Measurements from ENCODE around the gene EXOC7.
"Not testable (repeated sequence)": the region's sequence is repeated elsewhere in the genome, so short reads cannot be mapped to it uniquely, and the experiment has no call there.

EXOC7 gene

GRCh38 chr17:76071531-76072147 lies 31.9 kb downstream of the EXOC7 start:
- H3K27ac ChIP-seq (ENCODE audit: insufficient read depth in 1 of 2, low read depth in 1 of 2, low read length in 2 of 2, poor library complexity in 1 of 2, severe bottlenecking in 2 of 2): peak overlapping the region; percentile 84 to 94
- ChIA-PET POLR2A (no interaction called here), CTCF (interaction anchor here (1.3 to 1.4 kb wide), 2 partner anchors 52 to 58 kb away, joined by 3 to 4 read pairs; no protein-coding TSS in a partner anchor)
- DNase-seq: no peak
- H3K36me3 ChIP-seq (ENCODE audit: control insufficient read depth in 4 of 4, insufficient read depth in 4 of 4, low read length in 3 of 4): peaks cover 4 to 21% (median 17%) of the 10 kb centered on the region in 4 experiments
- H3K4me3 ChIP-seq (ENCODE audit: control insufficient read depth in 1 of 7, extremely low read depth in 1 of 7, insufficient read depth in 4 of 7, low read depth in 2 of 7, low read length in 6 of 7): peak overlapping the region; percentile 81 to 98 (median 92)
- H3K9me3 ChIP-seq (ENCODE audit: control extremely low read depth in 1 of 5, control insufficient read depth in 4 of 5, insufficient read depth in 2 of 5, low read depth in 1 of 5, low read length in 4 of 5): no peaks in the 10 kb centered on the region
- peaks cover 10 to 45% (median 42%) of the 10 kb centered on the region in 4 experiments for H3K4me1 ChIP-seq (ENCODE audit: control extremely low read depth in 1 of 4, control insufficient read depth in 4 of 4, insufficient read depth in 4 of 4, low read length in 3 of 4)
- H3K27me3 ChIP-seq (replicated peaks in 2 of 5; ENCODE audit: control insufficient read depth in 4 of 5, insufficient read depth in 5 of 5, low read length in 4 of 5): peaks cover 2 to 33% (median 17%) of the 10 kb centered on the region in 5 experiments
- 31% methylated on average over 9 of the region's 15 CpGs for WGBS (ENCODE audit: insufficient coverage)

- no peak overlapping the region for H3K4me3 ChIP-seq (ENCODE audit: control insufficient read depth in 1 of 7, extremely low read depth in 1 of 7, insufficient read depth in 4 of 7, low read depth in 2 of 7, low read length in 6 of 7)
- no peak for DNase-seq
- peaks cover 23 to 72% (median 51%) of the 10 kb centered on the region in 4 experiments for H3K36me3 ChIP-seq (ENCODE audit: control insufficient read depth in 4 of 4, insufficient read depth in 4 of 4, low read length in 3 of 4)
- ChIA-PET CTCF (interaction anchor here (0.6 to 2.7 kb wide), 10 partner anchors 8 to 139 kb away, joined by 3 to 16 read pairs (median 3); no protein-coding TSS in a partner anchor), POLR2A (interaction anchor here (0.9 kb wide), 1 partner anchor 36 kb away, joined by 9 read pairs; no protein-coding TSS in a partner anchor)
- H3K9me3 ChIP-seq (ENCODE audit: control extremely low read depth in 1 of 5, control insufficient read depth in 4 of 5, insufficient read depth in 2 of 5, low read depth in 1 of 5, low read length in 4 of 5): no peaks in the 10 kb centered on the region
- 96% methylated on average over 4 of the region's 4 CpGs for WGBS (ENCODE audit: insufficient coverage)
- H3K4me1 ChIP-seq (ENCODE audit: control extremely low read depth in 1 of 4, control insufficient read depth in 4 of 4, insufficient read depth in 4 of 4, low read length in 3 of 4): peaks cover 0 to 9% (median 3%) of the 10 kb centered on the region in 4 experiments
- no peaks in the 10 kb centered on the region for H3K27me3 ChIP-seq (replicated peaks in 2 of 5; ENCODE audit: control insufficient read depth in 4 of 5, insufficient read depth in 5 of 5, low read length in 4 of 5)
- H3K27ac ChIP-seq (ENCODE audit: insufficient read depth in 1 of 2, low read depth in 1 of 2, low read length in 2 of 2, poor library complexity in 1 of 2, severe bottlenecking in 2 of 2): no peak overlapping the region
These were observed 37.8 kb downstream of the EXOC7 start for GRCh38 chr17:76065775-76066174.

- Histone ChIP-seq H3K27me3 (replicated peaks in 2 of 5; ENCODE audit: control insufficient read depth in 4 of 5, insufficient read depth in 5 of 5, low read length in 4 of 5) (no peaks in the 10 kb centered on the region), H3K9me3 (ENCODE audit: control extremely low read depth in 1 of 5, control insufficient read depth in 4 of 5, insufficient read depth in 2 of 5, low read depth in 1 of 5, low read length in 4 of 5) (no peaks in the 10 kb centered on the region), H3K4me3 (ENCODE audit: control insufficient read depth in 1 of 7, extremely low read depth in 1 of 7, insufficient read depth in 4 of 7, low read depth in 2 of 7, low read length in 6 of 7) (no peak overlapping the region), H3K27ac (ENCODE audit: insufficient read depth in 1 of 2, low read depth in 1 of 2, low read length in 2 of 2, poor library complexity in 1 of 2, severe bottlenecking in 2 of 2) (no peak overlapping the region), H3K36me3 (ENCODE audit: control insufficient read depth in 4 of 4, insufficient read depth in 4 of 4, low read length in 3 of 4) (peaks cover 28 to 83% (median 61%) of the 10 kb centered on the region in 4 experiments), H3K4me1 (ENCODE audit: control extremely low read depth in 1 of 4, control insufficient read depth in 4 of 4, insufficient read depth in 4 of 4, low read length in 3 of 4) (peaks cover 0 to 4% (median 0%) of the 10 kb centered on the region in 4 experiments)
- POLR2A ChIA-PET: interaction anchor here (0.6 kb wide), 1 partner anchor 28 kb away, joined by 3 read pairs; no protein-coding TSS in a partner anchor
- 87% methylated on average over 15 of the region's 15 CpGs for WGBS (ENCODE audit: insufficient coverage)
- DNase-seq: peak in 1 of 3 donors; percentile 24
- CTCF ChIA-PET: interaction anchor here (0.8 to 2.7 kb wide), 7 partner anchors 17 to 59 kb away, joined by 3 to 16 read pairs (median 5); no protein-coding TSS in a partner anchor
These were observed 39.6 kb downstream of the EXOC7 start for GRCh38 chr17:76063875-76064546.

- H3K36me3 ChIP-seq (ENCODE audit: control insufficient read depth in 4 of 4, insufficient read depth in 4 of 4, low read length in 3 of 4): peaks cover 29 to 82% (median 60%) of the 10 kb centered on the region in 4 experiments
- CTCF ChIA-PET: interaction anchor here (0.6 to 6.0 kb wide), 8 partner anchors 8 to 72 kb away, joined by 3 to 61 read pairs (median 4); no protein-coding TSS in a partner anchor
- POLR2A ChIA-PET; H3K4me3 ChIP-seq (ENCODE audit: control insufficient read depth in 1 of 7, extremely low read depth in 1 of 7, insufficient read depth in 4 of 7, low read depth in 2 of 7, low read length in 6 of 7); DNase-seq; H3K27me3 ChIP-seq (replicated peaks in 2 of 5; ENCODE audit: control insufficient read depth in 4 of 5, insufficient read depth in 5 of 5, low read length in 4 of 5); H3K4me1 ChIP-seq (ENCODE audit: control extremely low read depth in 1 of 4, control insufficient read depth in 4 of 4, insufficient read depth in 4 of 4, low read length in 3 of 4); H3K9me3 ChIP-seq (ENCODE audit: control extremely low read depth in 1 of 5, control insufficient read depth in 4 of 5, insufficient read depth in 2 of 5, low read depth in 1 of 5, low read length in 4 of 5); H3K27ac ChIP-seq (ENCODE audit: insufficient read depth in 1 of 2, low read depth in 1 of 2, low read length in 2 of 2, poor library complexity in 1 of 2, severe bottlenecking in 2 of 2): not testable (repeated sequence)
- WGBS (ENCODE audit: insufficient coverage): 97% methylated on average over 3 of the region's 6 CpGs
These were observed 45.3 kb downstream of the EXOC7 start for GRCh38 chr17:76058264-76058663.

- DNase-seq: peak in 2 of 3 donors; percentile 58 to 59
- ChIA-PET POLR2A (interaction anchor here (1.0 kb wide), 1 partner anchor 43 kb away, joined by 4 read pairs; no protein-coding TSS in a partner anchor), CTCF (interaction anchor here (0.8 to 6.0 kb wide), 11 partner anchors 9 to 181 kb away, joined by 3 to 61 read pairs (median 4); no protein-coding TSS in a partner anchor)
- Histone ChIP-seq H3K9me3 (ENCODE audit: control extremely low read depth in 1 of 5, control insufficient read depth in 4 of 5, insufficient read depth in 2 of 5, low read depth in 1 of 5, low read length in 4 of 5) (no peaks in the 10 kb centered on the region), H3K4me1 (ENCODE audit: control extremely low read depth in 1 of 4, control insufficient read depth in 4 of 4, insufficient read depth in 4 of 4, low read length in 3 of 4) (no peaks in the 10 kb centered on the region), H3K36me3 (ENCODE audit: control insufficient read depth in 4 of 4, insufficient read depth in 4 of 4, low read length in 3 of 4) (peaks cover 27 to 84% (median 62%) of the 10 kb centered on the region in 4 experiments), H3K27ac (ENCODE audit: insufficient read depth in 1 of 2, low read depth in 1 of 2, low read length in 2 of 2, poor library complexity in 1 of 2, severe bottlenecking in 2 of 2) (no peak overlapping the region), H3K4me3 (ENCODE audit: control insufficient read depth in 1 of 7, extremely low read depth in 1 of 7, insufficient read depth in 4 of 7, low read depth in 2 of 7, low read length in 6 of 7) (no peak overlapping the region), H3K27me3 (replicated peaks in 2 of 5; ENCODE audit: control insufficient read depth in 4 of 5, insufficient read depth in 5 of 5, low read length in 4 of 5) (no peaks in the 10 kb centered on the region)
- WGBS (ENCODE audit: insufficient coverage): 100% methylated on average over 2 of the region's 3 CpGs
These were observed 46.7 kb downstream of the EXOC7 start for GRCh38 chr17:76056882-76057281.

GRCh38 chr17:76054112-76054476 lies 49.5 kb downstream of the EXOC7 start:
- Histone ChIP-seq H3K9me3 (ENCODE audit: control extremely low read depth in 1 of 5, control insufficient read depth in 4 of 5, insufficient read depth in 2 of 5, low read depth in 1 of 5, low read length in 4 of 5) (no peaks in the 10 kb centered on the region), H3K27me3 (replicated peaks in 2 of 5; ENCODE audit: control insufficient read depth in 4 of 5, insufficient read depth in 5 of 5, low read length in 4 of 5) (no peaks in the 10 kb centered on the region), H3K4me3 (ENCODE audit: control insufficient read depth in 1 of 7, extremely low read depth in 1 of 7, insufficient read depth in 4 of 7, low read depth in 2 of 7, low read length in 6 of 7) (no peak overlapping the region), H3K4me1 (ENCODE audit: control extremely low read depth in 1 of 4, control insufficient read depth in 4 of 4, insufficient read depth in 4 of 4, low read length in 3 of 4) (no peaks in the 10 kb centered on the region), H3K36me3 (ENCODE audit: control insufficient read depth in 4 of 4, insufficient read depth in 4 of 4, low read length in 3 of 4) (peaks cover 28 to 84% (median 62%) of the 10 kb centered on the region in 4 experiments), H3K27ac (ENCODE audit: insufficient read depth in 1 of 2, low read depth in 1 of 2, low read length in 2 of 2, poor library complexity in 1 of 2, severe bottlenecking in 2 of 2) (no peak overlapping the region)
- POLR2A ChIA-PET: no interaction called here
- CTCF ChIA-PET: interaction anchor here (1.0 to 6.0 kb wide), 3 partner anchors 39 to 349 kb away, joined by 3 to 61 read pairs (median 4); no protein-coding TSS in a partner anchor
- DNase-seq: no peak
- WGBS (ENCODE audit: insufficient coverage): 89% methylated on average over 3 of the region's 4 CpGs
